Testis (tissue), 3 donors: ENCODE measurements around the gene SAMD4A. TPM values are rescaled to one million over a fixed set of nuclear protein-coding genes. Genes with fewer than 3 reads are reported as not detected.

Source experiments
- DNase-seq: peaks from one replicate; pipeline ENCODE4 v3.0.0-alpha.2; 2019
- H3K27ac ChIP-seq, 2 donors: fragments of 200-600 bp; sonication (generic); one replicate each; pipeline ENCODE4 v1.5.1; 2019
- H3K27me3 ChIP-seq: fragments of 200-600 bp; sonication (generic); one replicate; pipeline ENCODE4 v1.5.1; 2019
- H3K36me3 ChIP-seq: fragments of 200-600 bp; sonication (generic); one replicate; pipeline ENCODE4 v1.5.1; 2017; ENCODE audit warnings: low read depth; ENCODE audit errors: missing control alignments
- H3K4me1 ChIP-seq: fragments of 200-600 bp; sonication (generic); one replicate; pipeline ENCODE4 v1.5.1; 2019
- H3K4me3 ChIP-seq, 2 donors: fragments of 200-600 bp; sonication (generic); one replicate each; pipeline ENCODE4 v1.5.1; 2017 to 2019
- H3K9me3 ChIP-seq: fragments of 200-600 bp; sonication (generic); one replicate; pipeline ENCODE4 v1.5.1; 2017
- POLR2A ChIP-seq: fragments of 450-650 bp; IDR thresholded peaks from one replicate; pipeline ENCODE4 v1.6.1; 2017; ENCODE audit warnings: antibody characterized with exemption, mild to moderate bottlenecking, moderate library complexity
- WGBS, 2 donors: methylation state at CpG; one replicate each; pipeline ENCODE4 v1.1.5; 2018; 5-methylcytosine and 5-hydroxymethylcytosine counted together
- intact Hi-C: fragments of 100-400 bp; cut with DNase I; formaldehyde crosslinking; loops from one replicate; pipeline ENCODE4 v1.15.1; 2023; ENCODE audit warnings: low total_unique reads
- polyA plus RNA-seq: library from polyadenylated mRNA; stranded (reverse); fragments of 350-450 nt; fragmentation: Illumina TruSeq; extraction: RNeasy Lipid Tissue Mini Kit (QIAGEN cat#74804); gene quantifications from one replicate; pipeline ENCODE4 v1.2.3, GENCODE V29; 2014; ENCODE audit warnings: low read depth, low replicate concordance; ENCODE audit not compliant: insufficient read depth
- total RNA-seq, 2 donors: library from RNA; depleted of rRNA; stranded (reverse); fragments of >200 nt; gene quantifications; one replicate each; pipeline ENCODE4 v1.2.3, GENCODE V29; 2016
- TF ChIP-seq, protein P1 (sequence below), 3 experiments: fragments of 450-650 bp in 2 of 3; fragments of 200-600 bp in 1 of 3; sonication (generic) in 1 of 3; IDR thresholded peaks; one replicate each; pipeline ENCODE4 v1.5.1; 2016 to 2019; ENCODE audit warnings: antibody characterized with exemption in 3 of 3, mild to moderate bottlenecking in 2 of 3, moderate library complexity in 1 of 3

Gene SAMD4A
- total and polyA plus RNA-seq, 3 donors from 2014 or later: 103 to 369 (median 259) TPM

DNA sequence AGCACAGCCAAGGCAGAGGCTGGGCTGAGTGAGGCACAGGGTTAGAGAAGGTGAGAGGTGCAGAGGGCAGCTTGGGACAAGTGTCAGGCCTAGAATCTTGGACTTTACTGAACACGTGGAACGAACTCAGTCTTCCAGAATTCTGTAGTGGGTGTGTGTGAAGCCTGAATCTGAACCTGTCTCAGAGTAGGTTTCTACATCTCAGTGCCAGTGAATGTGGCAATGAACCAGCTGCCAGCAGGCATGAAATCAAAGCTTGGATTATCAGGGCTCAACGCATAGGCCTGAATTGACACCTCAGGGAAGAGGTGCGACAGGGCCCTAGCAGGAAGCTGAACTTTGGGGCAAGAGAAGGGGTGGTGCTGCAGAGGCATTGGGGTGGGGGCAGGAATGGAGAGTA, 104.6 kb downstream of the SAMD4A start:
- no peak overlapping the region for H3K4me3 ChIP-seq
- DNase-seq: no peak
- 88 to 100% methylated on average over 4 of the region's 4 CpGs for WGBS, 2 donors
- TF ChIP-seq, protein P1, sequence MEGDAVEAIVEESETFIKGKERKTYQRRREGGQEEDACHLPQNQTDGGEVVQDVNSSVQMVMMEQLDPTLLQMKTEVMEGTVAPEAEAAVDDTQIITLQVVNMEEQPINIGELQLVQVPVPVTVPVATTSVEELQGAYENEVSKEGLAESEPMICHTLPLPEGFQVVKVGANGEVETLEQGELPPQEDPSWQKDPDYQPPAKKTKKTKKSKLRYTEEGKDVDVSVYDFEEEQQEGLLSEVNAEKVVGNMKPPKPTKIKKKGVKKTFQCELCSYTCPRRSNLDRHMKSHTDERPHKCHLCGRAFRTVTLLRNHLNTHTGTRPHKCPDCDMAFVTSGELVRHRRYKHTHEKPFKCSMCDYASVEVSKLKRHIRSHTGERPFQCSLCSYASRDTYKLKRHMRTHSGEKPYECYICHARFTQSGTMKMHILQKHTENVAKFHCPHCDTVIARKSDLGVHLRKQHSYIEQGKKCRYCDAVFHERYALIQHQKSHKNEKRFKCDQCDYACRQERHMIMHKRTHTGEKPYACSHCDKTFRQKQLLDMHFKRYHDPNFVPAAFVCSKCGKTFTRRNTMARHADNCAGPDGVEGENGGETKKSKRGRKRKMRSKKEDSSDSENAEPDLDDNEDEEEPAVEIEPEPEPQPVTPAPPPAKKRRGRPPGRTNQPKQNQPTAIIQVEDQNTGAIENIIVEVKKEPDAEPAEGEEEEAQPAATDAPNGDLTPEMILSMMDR (IDR thresholded peaks at IDR 0.05): no peak
- TF ChIP-seq POLR2A: no peak
- intact Hi-C loops: no loop called here
- no peaks in the 10 kb centered on the region for H3K27me3 ChIP-seq
- no peaks in the 10 kb centered on the region for H3K9me3 ChIP-seq
- no peak overlapping the region for H3K27ac ChIP-seq
- H3K4me1 ChIP-seq: peaks cover 22% of the 10 kb centered on the region
- H3K36me3 ChIP-seq: no peaks in the 10 kb centered on the region

DNA sequence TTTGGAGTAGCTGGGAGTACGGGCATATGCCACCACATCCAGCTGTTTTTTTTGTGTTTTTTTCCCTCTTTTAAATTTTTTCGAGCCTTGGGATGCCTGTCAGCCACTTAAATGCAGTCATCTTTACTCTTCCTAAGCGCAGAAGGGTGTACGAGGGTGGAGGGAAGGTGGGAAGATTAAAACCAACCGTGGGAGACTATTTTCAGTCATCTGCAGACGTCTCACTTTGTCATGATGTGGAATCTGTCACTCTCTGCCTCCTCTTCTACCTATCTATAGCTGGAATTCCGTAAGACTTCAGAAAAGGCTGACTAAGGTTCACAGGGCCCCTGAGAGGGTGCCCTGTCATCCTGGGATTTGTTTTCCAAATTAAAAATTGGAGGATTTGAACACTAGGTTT, 105.3 kb downstream of the SAMD4A start:
- Histone ChIP-seq H3K27ac (no peak overlapping the region), H3K36me3 (no peaks in the 10 kb centered on the region), H3K4me1 (peaks cover 28% of the 10 kb centered on the region), H3K4me3 (no peak overlapping the region), H3K27me3 (no peaks in the 10 kb centered on the region), H3K9me3 (no peaks in the 10 kb centered on the region)
- DNase-seq: no peak
- intact Hi-C loops: no loop called here
- TF ChIP-seq, protein P1 (IDR thresholded peaks at IDR 0.05): no peak
- TF ChIP-seq POLR2A: no peak
- 92 to 94% methylated on average over 7 of the region's 7 CpGs for WGBS, 2 donors

DNA sequence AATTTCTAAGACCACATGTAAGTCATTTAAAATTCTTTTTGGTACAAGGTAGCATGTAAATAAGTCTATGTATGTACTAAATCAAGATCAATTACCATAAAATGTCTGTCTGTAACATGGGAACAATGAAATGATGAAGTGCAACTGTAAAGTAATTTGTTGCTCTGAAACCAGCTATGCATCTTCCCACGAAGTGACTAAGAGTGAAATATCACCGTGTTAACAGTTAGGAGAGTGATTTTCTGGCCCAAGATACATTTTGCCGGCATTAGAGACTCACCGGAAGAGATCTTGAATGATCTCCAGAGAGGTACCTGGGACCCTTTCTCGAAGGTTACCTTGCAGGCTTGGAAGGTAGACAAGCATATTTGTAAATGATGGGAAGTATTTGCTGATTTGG, 105.8 kb downstream of the SAMD4A start:
- intact Hi-C loops: no loop called here
- TF ChIP-seq, protein P1 (IDR thresholded peaks at IDR 0.05): no peak
- TF ChIP-seq POLR2A: no peak
- H3K27ac ChIP-seq: peak overlapping the region in 1 of 2 donors; percentile 63
- no peak for DNase-seq
- no peaks in the 10 kb centered on the region for H3K36me3 ChIP-seq
- WGBS, 2 donors: 65 to 79% methylated on average over 5 of the region's 5 CpGs
- H3K4me1 ChIP-seq: peaks cover 29% of the 10 kb centered on the region
- H3K4me3 ChIP-seq: no peak overlapping the region
- no peaks in the 10 kb centered on the region for H3K27me3 ChIP-seq
- H3K9me3 ChIP-seq: no peaks in the 10 kb centered on the region

DNA sequence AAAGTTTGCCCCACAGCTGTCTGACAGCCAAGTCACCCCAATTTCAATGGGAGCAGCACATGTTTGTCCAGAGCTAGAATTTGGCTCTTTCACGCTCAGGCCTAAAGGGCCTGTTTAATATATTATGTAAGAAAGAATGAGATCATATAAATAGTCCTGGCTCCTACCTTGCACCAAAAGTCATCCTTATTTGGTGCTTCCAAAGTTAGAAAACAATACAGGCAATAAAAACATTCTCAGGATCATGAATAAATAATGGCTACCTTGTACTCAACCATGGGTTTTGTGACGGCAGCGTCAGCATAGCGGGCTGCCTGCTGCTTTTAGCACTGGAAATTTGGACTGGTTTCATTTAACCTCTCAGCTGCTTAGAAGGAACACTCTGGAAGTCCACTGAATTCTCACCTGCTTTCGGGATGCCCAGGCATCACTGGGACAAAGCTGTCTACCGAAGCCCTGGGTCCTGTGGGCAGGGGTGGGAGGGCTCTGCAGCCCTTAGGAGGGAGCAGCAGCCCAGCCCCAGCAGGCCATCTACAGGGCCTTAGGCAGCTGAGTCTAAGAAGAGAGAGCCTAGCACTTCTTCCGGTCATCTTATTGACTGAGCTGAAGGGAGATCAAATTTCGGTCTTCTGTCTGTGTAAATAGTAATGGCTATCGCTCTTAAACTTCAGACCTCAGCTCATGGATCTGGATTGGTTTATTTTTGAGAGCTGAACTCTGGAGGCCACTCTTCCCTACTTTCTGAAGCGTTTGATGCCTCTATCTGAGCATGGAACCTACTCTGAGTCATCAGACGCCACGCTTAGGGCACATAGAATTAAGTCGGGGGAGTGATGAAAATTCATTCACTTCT, 106.5 kb downstream of the SAMD4A start:
- H3K27me3 ChIP-seq: no peaks in the 10 kb centered on the region
- no peaks in the 10 kb centered on the region for H3K36me3 ChIP-seq
- H3K9me3 ChIP-seq: no peaks in the 10 kb centered on the region
- intact Hi-C loops: no loop called here
- TF ChIP-seq, protein P1 (IDR thresholded peaks at IDR 0.05): no peak
- no peak for TF ChIP-seq POLR2A
- peak overlapping the region; percentile 5 to 63 for H3K27ac ChIP-seq
- DNase-seq: no peak
- WGBS, 2 donors: 69 to 72% methylated on average over 13 of the region's 13 CpGs
- peaks cover 32% of the 10 kb centered on the region for H3K4me1 ChIP-seq
- no peak overlapping the region for H3K4me3 ChIP-seq
